AG09319 (cell line): ENCODE measurements around the gene CRYBA4.

Experiments used
- DNase-seq: peaks from one replicate; pipeline ENCODE4 v3.0.0-alpha.2; 2010; ENCODE audit warnings: low read depth; ENCODE audit errors: extremely low read depth
- TF ChIP-seq, protein P1 (sequence below): IDR thresholded peaks from 2 replicates; pipeline ENCODE4 v1.5.1; 2011; ENCODE audit warnings: low read depth, mild to moderate bottlenecking, inconsistent platforms, low read length, moderate library complexity

The CRYBA4 gene

DNA sequence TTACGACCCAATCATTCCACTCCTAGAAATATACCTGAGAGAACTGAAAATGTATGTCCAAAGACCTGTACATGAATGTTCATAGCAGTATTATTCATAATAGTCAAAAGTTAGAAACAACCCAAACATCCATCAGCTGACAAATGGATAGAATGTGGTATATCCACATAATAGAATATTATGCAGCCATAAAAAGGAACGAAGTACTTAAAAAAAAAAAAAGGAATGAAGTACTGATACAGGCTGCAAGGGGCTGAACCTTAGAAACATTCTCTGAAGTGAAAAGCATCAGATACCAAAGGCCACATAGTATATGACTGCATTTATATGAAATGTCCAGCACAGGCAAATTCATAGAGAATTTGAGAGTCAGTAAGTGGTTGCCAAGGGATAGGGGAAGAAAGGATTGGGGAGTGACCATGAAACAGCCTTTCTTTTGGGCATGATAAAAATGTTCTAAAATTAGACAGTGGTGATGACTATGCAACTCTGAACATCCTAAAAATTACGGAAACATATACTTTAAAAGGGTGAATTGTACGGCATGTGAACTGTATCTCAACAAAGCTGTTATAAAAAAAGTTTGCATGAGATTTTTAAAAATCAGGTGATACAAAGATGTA, 33.7 kb upstream of the CRYBA4 start:
- TF ChIP-seq, protein P1, sequence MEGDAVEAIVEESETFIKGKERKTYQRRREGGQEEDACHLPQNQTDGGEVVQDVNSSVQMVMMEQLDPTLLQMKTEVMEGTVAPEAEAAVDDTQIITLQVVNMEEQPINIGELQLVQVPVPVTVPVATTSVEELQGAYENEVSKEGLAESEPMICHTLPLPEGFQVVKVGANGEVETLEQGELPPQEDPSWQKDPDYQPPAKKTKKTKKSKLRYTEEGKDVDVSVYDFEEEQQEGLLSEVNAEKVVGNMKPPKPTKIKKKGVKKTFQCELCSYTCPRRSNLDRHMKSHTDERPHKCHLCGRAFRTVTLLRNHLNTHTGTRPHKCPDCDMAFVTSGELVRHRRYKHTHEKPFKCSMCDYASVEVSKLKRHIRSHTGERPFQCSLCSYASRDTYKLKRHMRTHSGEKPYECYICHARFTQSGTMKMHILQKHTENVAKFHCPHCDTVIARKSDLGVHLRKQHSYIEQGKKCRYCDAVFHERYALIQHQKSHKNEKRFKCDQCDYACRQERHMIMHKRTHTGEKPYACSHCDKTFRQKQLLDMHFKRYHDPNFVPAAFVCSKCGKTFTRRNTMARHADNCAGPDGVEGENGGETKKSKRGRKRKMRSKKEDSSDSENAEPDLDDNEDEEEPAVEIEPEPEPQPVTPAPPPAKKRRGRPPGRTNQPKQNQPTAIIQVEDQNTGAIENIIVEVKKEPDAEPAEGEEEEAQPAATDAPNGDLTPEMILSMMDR: no peak
- no peak for DNase-seq

DNA sequence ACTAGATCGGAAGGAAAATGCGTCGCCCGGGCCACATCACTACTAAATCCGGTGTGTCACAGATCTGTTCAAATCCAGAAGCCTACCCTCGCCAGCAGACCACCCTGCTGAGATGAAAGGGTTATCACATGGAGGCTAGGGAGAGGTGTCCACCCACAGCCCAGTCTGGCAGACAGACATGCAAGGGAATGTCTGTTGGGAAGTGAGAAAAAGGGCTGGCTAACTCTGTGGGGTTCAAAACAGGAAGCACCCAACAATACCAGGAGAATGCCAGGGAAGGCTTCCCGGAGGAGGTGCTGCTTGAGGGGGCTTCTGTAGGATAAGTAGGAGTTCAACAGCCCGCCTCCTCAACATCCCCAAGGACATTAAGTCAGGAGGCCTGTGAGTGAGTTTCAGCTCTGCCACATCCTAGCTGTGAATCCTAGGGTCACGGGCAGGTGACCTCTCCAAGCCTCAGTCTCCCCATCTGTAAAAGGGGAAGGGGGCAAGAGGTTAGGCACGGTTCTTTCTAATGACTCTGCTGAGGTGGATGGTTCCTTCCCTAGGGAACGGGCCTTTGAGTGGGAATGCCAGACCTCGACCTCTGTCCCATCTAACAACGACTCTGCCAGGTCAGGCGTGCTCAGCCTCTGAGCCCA, 32.9 kb upstream of the CRYBA4 start:
- DNase-seq: no peak
- TF ChIP-seq, protein P1: no peak

DNA sequence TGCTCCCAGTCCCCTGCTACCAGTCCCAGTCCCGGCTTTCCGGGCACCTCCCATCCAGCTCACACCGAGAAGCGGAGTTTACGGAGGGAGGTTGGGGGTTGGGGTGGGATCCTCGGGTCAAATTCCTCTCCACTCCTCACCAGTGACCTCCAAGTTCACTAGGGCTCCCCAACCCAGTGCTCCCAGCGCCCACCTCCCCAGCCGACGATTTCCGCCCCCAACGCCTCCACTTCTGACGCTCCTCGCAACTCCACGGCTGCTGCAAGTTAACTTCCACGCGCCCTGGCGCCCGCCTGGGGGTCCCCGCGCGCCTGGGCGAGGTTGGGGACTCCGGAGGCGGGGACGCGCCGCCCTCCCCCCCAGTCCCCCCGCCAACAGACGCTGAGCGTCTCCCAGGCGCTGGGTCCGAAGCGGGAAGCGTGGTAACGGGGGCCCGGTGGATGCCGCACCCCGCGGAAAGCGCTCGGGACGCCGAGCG, 32.4 kb upstream of the CRYBA4 start:
- TF ChIP-seq, protein P1: no peak
- no peak for DNase-seq

DNA sequence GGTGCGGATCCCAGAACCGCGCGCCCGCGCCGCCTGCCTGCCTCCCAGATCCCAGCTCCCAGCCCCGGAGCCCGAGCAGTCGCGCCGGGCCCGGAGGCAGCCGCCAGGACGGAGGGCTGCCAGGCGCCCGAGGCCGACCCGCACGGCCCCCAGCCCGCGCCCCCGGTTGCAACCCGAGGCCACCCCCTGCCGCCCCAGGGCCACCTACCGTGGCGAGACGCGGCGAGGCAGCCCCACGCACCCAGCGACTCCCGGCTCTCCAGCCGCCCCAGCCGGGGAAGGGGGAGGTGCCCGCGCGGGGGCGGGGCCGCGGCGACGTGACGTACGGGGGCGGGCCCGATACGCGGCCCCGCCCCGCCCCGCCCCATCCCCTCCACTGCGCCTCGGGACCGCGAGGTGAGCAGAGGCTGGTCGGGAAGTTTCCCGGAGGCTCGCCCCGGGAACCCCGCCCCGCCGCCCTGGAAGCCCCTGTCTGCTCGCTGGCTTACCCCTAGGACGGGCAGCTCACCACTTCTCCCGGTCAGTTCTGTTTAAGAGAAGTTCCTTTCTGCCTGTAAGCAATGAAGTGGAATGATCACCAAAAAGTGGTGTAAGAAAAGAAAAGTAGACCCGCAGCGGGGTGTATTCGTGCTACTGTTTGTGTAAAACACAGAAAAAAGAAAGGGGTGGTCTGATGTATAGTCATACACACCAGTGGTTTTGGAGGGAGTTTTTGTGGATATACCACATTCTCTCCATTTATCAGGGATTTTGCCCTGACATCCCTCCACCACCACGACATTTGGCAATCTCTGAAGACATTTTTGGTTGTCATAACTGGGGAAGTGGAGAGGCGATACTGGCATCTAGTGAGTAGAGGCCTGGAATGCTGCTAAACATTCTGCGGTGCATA, 31.7 kb upstream of the CRYBA4 start, which contains the start of gene TPST2:
Gene TPST2, minus strand, starts transcription at position 288 of the 892 bp plus-strand sequence. CDS start 48,502 bp downstream, outside the sequence.
- TF ChIP-seq, protein P1: no peak
- DNase-seq: peak; percentile 32

DNA sequence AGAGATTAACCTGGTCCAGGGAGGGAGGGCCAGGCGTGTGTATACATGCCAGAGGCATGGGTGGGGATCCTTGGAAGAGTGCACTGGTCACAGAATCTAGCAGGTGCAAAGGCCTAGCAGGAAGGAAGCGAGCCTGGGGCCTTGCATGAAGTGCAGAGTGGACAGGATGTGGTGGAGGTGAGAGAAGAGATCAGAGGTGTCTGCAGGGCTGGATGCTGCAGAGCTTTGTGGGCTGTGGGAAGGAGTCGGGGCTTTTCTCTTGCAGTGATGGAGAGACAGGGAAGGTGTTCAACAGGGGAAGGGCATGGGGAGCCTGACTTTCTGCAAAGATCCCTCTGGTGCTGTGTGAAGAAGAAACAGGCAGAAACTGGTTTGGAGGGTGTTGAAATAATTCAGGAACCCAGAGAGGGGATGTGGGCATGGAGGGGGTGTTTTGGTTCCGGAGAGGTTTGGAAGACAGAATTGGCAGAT, 29.3 kb upstream of the CRYBA4 start:
- no peak for DNase-seq
- TF ChIP-seq, protein P1: no peak

DNA sequence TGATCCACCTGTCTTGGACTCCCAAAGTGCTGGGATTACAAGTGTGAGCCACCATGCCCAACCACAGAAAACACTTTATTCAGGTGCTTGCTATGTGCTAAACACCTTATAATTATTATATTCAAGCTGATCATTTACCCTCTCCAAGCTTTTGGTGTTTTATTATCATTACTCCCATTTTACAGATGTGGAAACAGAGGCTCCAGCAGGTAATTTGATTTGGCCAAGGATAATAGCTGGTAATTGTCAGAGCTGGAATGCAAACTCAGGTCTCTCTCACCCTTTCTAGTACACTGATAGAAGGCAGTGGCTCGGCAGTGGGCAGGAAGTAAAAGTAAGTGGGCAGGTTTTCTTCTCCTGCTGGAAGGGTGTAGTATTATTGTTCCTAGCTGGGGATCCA, 28.0 kb upstream of the CRYBA4 start:
- no peak for DNase-seq
- TF ChIP-seq, protein P1: no peak

DNA sequence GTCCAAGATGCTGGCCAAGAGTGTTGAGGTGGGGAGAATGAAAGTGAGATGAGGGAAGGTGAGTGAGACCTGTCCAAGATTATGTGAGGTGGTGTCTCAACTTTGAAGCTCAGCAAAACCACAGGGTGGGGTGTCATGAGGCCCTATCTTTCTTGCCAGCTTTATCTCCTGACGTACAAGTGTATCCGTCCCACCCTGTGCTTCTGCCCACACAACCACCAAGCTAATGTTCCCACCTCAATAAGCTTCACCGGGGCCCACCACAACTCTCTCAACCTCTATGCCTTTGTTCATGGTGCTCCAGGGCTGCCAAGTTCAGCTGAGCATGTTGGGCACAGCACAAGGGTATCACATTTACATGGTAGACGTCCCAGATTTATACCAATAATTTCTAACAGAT, 24.7 kb upstream of the CRYBA4 start:
- TF ChIP-seq, protein P1: no peak
- no peak for DNase-seq
